Stimulated activated naive CD4-positive, alpha-beta T cell treated with Interleukin-2 at 50 U/mL for 16 hours (primary cell): Measurements from ENCODE around the gene TMEM82.

ENCODE experiments used
- DNase-seq: peaks from one replicate; lab custom pipeline; 2025; lab: John Stamatoyannopoulos, UW

The TMEM82 gene

GRCh38 chr1:15757016-15757543 is 14.8 kb downstream of the TMEM82 start:
- no peak for DNase-seq

GRCh38 chr1:15757575-15758342 is 15.5 kb downstream of the TMEM82 start:
- DNase-seq, result no peak

GRCh38 chr1:15758343-15758931 is 16.1 kb downstream of the TMEM82 start, which contains the start of gene FBLIM1:
FBLIM1 (plus strand) TSS chr1:15758795; CDS start chr1:15764984, 6,189 bp downstream.
- DNase-seq, result no peak

GRCh38 chr1:15758953-15759661 is 16.8 kb downstream of the TMEM82 start:
- DNase-seq, result no peak

- no peak for DNase-seq
These were observed 18.4 kb downstream of the TMEM82 start for GRCh38 chr1:15760520-15761211.

GRCh38 chr1:15761366-15762128 is 19.2 kb downstream of the TMEM82 start:
- DNase-seq, result no peak

- no peak for DNase-seq
These were observed 20.2 kb downstream of the TMEM82 start for GRCh38 chr1:15762546-15762945.

GRCh38 chr1:15764269-15764764 is 22.0 kb downstream of the TMEM82 start:
- DNase-seq, result no peak

GRCh38 chr1:15764890-15765289 is 22.6 kb downstream of the TMEM82 start:
- no peak for DNase-seq

GRCh38 chr1:15765495-15766194 is 23.3 kb downstream of the TMEM82 start:
- DNase-seq, result no peak

GRCh38 chr1:15767941-15768340 is 25.6 kb downstream of the TMEM82 start:
- DNase-seq, result no peak

- no peak for DNase-seq
These were observed 26.1 kb downstream of the TMEM82 start for GRCh38 chr1:15768388-15768787.

GRCh38 chr1:15770313-15770962 is 28.1 kb downstream of the TMEM82 start:
- DNase-seq, result no peak

- DNase-seq, result no peak
These were observed 29.7 kb downstream of the TMEM82 start for GRCh38 chr1:15771836-15772515.

GRCh38 chr1:15775706-15776105 is 33.4 kb downstream of the TMEM82 start:
- DNase-seq, result no peak

GRCh38 chr1:15777909-15778707 is 35.8 kb downstream of the TMEM82 start:
- DNase-seq, result no peak

GRCh38 chr1:15785683-15786082 is 43.4 kb downstream of the TMEM82 start:
- DNase-seq, result no peak

GRCh38 chr1:15786581-15786980 is 44.3 kb downstream of the TMEM82 start:
- no peak for DNase-seq
